ENCODE data around the gene HOXA4.

DNA sequence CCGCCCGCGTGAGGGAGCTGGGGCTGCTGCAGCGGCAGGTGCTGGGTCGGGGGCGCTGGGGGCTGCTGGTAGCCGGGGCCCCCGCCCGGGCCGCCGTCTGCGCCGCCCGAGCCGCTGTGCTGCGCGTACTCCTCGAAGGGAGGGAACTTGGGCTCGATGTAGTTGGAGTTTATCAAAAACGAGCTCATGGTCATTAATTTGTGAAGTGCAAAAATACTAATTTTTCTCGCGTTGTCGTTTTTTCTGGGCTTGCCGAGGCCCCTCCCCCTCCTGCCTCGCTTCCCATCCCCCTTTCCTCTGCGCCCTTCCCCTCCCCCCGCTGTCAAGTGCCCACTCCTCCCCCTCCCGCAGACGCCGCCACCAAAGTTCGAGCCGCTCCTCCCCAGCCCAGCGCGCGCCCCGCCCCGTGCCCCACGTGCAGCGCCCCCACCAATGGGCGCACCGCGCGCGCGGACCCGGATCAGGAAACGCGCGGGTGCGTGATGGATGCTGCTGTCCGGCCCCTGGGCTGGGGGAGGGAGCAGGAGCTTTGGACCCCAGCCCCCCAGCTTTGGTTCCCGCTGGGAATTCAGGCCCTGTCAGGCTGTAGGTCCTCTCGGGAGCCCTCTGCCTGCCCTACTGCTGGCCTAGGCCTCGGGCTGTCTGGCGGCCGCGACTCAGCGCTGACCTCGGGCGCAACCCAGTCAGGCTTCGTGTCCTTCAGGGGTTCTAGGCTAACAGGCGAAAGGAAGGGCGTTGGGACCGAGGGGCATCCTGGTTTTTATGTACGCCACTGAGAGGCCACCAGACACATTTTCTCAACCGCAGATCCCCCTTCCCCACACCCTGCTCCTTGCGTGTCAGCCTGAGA, at the start of gene HOXA4:
- no peak for TF ChIP-seq EZH2 (optimal IDR thresholded peaks at IDR 0.05; ENCODE audit: low read depth, low read length)
- TF ChIP-seq, protein P1, sequence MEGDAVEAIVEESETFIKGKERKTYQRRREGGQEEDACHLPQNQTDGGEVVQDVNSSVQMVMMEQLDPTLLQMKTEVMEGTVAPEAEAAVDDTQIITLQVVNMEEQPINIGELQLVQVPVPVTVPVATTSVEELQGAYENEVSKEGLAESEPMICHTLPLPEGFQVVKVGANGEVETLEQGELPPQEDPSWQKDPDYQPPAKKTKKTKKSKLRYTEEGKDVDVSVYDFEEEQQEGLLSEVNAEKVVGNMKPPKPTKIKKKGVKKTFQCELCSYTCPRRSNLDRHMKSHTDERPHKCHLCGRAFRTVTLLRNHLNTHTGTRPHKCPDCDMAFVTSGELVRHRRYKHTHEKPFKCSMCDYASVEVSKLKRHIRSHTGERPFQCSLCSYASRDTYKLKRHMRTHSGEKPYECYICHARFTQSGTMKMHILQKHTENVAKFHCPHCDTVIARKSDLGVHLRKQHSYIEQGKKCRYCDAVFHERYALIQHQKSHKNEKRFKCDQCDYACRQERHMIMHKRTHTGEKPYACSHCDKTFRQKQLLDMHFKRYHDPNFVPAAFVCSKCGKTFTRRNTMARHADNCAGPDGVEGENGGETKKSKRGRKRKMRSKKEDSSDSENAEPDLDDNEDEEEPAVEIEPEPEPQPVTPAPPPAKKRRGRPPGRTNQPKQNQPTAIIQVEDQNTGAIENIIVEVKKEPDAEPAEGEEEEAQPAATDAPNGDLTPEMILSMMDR (IDR thresholded peaks at IDR 0.05; ENCODE audit: low read length), result no peak
- no peak for TF ChIP-seq EZH2phosphoT487 (IDR thresholded peaks at IDR 0.05; ENCODE audit: low read length)
